Tibial nerve (tissue), 4 donors: ENCODE data around the gene GPR31. TPM values are rescaled to one million over a fixed set of nuclear protein-coding genes. Genes with fewer than 3 reads are reported as not detected.

Experiments used
- DNase-seq, 2 donors: peaks; one replicate each; pipeline ENCODE4 v3.0.0-alpha.2; 2019; ENCODE audit warnings: low spot score in 2 of 2
- H3K27ac ChIP-seq, 4 donors: fragments of 200-600 bp; sonication (generic) in 3 of 4; one replicate each; pipeline ENCODE4 v1.5.1; 2017 to 2019; ENCODE audit warnings: mild to moderate bottlenecking in 1 of 4
- H3K27me3 ChIP-seq, 2 donors: fragments of 200-600 bp; sonication (generic) in 1 of 2; one replicate each; pipeline versions ENCODE4 v1.5.1 to v1.6.0; 2017 to 2019
- H3K36me3 ChIP-seq, 3 donors: fragments of 200-600 bp; sonication (generic); one replicate each; pipeline ENCODE4 v1.5.1; 2018 to 2019
- H3K4me1 ChIP-seq, 4 donors: fragments of 200-600 bp; sonication (generic) in 3 of 4; one replicate each; pipeline ENCODE4 v1.5.1; 2017 to 2019
- H3K4me3 ChIP-seq, 4 donors: fragments of 200-600 bp; sonication (generic) in 3 of 4; one replicate each; pipeline ENCODE4 v1.5.1; 2017 to 2019; ENCODE audit warnings: mild to moderate bottlenecking in 1 of 4, moderate library complexity in 1 of 4
- H3K9me3 ChIP-seq, 4 donors: fragments of 200-600 bp; sonication (generic) in 3 of 4; one replicate each; pipeline ENCODE4 v1.5.1; 2017 to 2019
- CTCF ChIP-seq, 5 experiments: fragments of 200-600 bp in 3 of 5; fragments of 450-650 bp in 2 of 5; sonication (generic) in 3 of 5; IDR thresholded peaks; one replicate each; pipeline ENCODE4 v1.5.1; 2016 to 2019; ENCODE audit warnings: antibody characterized with exemption in 5 of 5, mild to moderate bottlenecking in 3 of 5, moderate library complexity in 2 of 5
- EP300 ChIP-seq, 2 donors: sonication (generic); formaldehyde crosslinking; IDR thresholded peaks; one replicate each; pipeline ENCODE4 v1.6.1; 2017; ENCODE audit warnings: antibody characterized with exemption in 2 of 2, mild to moderate bottlenecking in 1 of 2
- POLR2A ChIP-seq, 2 donors: fragments of 450-650 bp; IDR thresholded peaks; one replicate each; pipeline ENCODE4 v1.6.1; 2017; ENCODE audit warnings: antibody characterized with exemption in 2 of 2, mild to moderate bottlenecking in 2 of 2, moderate library complexity in 2 of 2
- WGBS, 2 donors: methylation state at CpG; one replicate each; pipeline ENCODE4 v1.1.5; 2018; 5-methylcytosine and 5-hydroxymethylcytosine counted together
- total RNA-seq, 4 donors: library from RNA; depleted of rRNA; stranded (reverse); fragments of >200 nt; gene quantifications; one replicate each; pipeline ENCODE4 v1.1.0, GENCODE V29; 2016

The GPR31 gene
- total RNA-seq, 4 donors from 2014 or later: not detected

DNA sequence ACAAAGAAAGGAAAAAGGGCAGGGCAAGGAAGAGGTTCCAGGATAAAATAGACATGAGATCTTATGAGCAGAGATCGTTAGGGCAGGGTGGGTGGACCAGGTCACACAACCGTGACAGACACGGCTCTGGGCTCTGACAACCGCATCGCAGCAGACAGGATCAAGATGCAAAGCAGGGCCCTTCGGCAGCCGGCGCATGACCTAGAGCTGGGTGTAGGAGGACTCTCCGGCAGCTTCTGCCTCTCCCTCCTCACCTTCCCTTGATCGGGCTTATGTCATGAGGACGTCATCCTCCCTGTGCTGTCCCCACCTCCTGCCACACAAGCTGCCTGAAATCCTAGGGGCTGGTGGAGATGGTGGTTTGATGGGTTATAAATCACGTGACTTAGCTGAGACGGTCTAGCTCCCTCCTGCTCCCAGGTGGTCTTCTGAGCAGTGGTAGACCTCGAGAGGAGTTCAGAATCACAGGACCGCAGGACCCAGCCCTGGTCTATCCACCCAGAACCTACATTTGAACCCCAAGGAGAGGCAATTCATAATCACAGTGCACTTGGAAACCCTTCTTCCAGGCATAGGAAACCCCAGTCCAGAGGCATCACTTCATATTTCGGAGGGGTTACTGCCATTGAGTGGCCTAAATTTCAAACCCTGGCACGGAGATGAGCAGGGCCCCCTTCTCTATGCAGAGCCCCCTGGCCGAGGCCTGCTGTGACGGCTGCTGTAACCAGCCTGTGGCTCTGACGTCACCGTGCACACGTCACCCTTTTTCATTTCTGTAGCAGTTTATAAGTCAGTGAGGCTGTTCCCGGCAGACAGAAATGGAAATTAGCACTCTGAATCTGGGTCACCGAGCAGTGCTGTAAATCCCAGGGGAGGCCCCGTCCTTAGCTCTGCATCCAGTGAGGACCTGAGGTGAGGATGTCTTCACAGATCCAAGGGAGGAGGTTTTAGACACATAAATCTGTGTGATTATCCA, 43.6 kb downstream of the GPR31 start:
- TF ChIP-seq CTCF (IDR thresholded peaks at IDR 0.05) (no peak), POLR2A (IDR thresholded peaks at IDR 0.05) (no peak), EP300 (IDR thresholded peaks at IDR 0.05) (no peak)
- Histone ChIP-seq H3K27ac (peak overlapping the region in 1 of 4 donors; percentile 72), H3K36me3 (no peaks in the 10 kb centered on the region), H3K9me3 (no peaks in the 10 kb centered on the region), H3K4me3 (no peak overlapping the region), H3K27me3 (peaks cover 0 to 10% of the 10 kb centered on the region in 2 donors), H3K4me1 (peaks cover 0 to 5% (median 0%) of the 10 kb centered on the region in 4 donors)
- 71 to 75% methylated on average over 24 to 25 of the region's 25 CpGs for WGBS, 2 donors
- DNase-seq: no peak

DNA sequence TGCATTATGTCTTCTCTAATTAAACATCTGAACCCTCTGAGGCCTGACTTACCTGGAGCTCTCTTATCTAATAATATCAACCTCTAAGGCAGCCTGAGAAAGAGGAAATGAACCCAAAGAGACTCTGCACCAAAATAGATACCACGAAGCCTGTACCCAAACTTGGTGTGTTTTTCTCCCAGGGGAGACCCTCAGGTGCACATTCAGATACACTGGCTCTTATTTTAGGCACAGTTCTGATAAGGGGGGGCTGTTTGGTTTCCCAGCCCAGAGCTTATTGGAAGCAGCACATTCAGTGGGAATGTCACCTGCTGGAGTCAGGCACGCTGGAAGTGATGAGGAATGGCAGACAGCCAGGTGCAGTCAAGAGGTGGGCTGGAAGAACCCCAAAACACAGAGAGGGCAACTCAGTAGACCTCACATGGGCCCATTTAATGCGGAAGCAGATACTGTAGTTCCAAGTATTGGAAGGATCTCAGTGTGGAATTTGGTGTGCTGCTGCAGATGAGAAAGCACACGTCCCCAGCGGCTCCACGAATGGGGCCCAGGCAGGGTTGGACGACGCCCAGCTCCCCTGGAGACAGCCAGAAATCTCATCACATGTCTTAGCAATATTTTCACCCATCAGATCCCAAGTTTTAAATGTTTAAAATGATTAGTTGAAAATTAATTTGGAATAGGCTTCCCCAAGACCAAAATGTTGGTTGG, 44.6 kb downstream of the GPR31 start:
- Histone ChIP-seq H3K27me3 (peaks cover 0 to 10% of the 10 kb centered on the region in 2 donors), H3K4me3 (no peak overlapping the region), H3K9me3 (no peaks in the 10 kb centered on the region), H3K36me3 (no peaks in the 10 kb centered on the region), H3K4me1 (peaks cover 0 to 5% (median 0%) of the 10 kb centered on the region in 4 donors), H3K27ac (peak overlapping the region in 1 of 4 donors; percentile 72)
- 64 to 72% methylated on average over 8 of the region's 8 CpGs for WGBS, 2 donors
- DNase-seq: no peak
- no peak for TF ChIP-seq EP300 (IDR thresholded peaks at IDR 0.05)
- no peak for TF ChIP-seq CTCF (IDR thresholded peaks at IDR 0.05)
- TF ChIP-seq POLR2A (IDR thresholded peaks at IDR 0.05): no peak

DNA sequence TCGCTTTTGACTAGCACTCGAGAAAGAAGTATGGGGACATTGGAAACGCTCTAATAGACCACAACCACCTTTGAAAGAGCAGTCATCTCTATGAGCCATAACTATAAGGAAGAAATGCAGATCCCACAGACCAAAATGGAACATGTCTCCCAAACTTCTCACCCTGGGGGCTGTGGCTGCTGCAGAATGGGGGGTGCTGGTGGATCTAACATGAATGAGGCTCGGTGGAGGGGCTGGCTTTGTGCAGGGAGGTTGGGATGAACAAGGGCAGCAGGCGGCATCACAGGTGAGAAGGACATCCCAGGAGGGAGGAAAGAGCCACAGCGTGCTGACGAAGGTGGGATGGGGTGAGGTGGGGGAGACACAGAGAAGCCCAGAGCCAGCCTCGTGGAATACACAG, 45.4 kb downstream of the GPR31 start:
- H3K4me3 ChIP-seq: no peak overlapping the region
- no peak for TF ChIP-seq CTCF (IDR thresholded peaks at IDR 0.05)
- TF ChIP-seq POLR2A (IDR thresholded peaks at IDR 0.05): no peak
- no peak for TF ChIP-seq EP300 (IDR thresholded peaks at IDR 0.05)
- H3K27ac ChIP-seq: peak overlapping the region in 1 of 4 donors; percentile 61
- H3K9me3 ChIP-seq: no peaks in the 10 kb centered on the region
- H3K36me3 ChIP-seq: no peaks in the 10 kb centered on the region
- peaks cover 0 to 10% of the 10 kb centered on the region in 2 donors for H3K27me3 ChIP-seq
- peaks cover 0 to 5% (median 0%) of the 10 kb centered on the region in 4 donors for H3K4me1 ChIP-seq
- WGBS, 2 donors: 88 to 91% methylated on average over 8 of the region's 8 CpGs
- DNase-seq: no peak

DNA sequence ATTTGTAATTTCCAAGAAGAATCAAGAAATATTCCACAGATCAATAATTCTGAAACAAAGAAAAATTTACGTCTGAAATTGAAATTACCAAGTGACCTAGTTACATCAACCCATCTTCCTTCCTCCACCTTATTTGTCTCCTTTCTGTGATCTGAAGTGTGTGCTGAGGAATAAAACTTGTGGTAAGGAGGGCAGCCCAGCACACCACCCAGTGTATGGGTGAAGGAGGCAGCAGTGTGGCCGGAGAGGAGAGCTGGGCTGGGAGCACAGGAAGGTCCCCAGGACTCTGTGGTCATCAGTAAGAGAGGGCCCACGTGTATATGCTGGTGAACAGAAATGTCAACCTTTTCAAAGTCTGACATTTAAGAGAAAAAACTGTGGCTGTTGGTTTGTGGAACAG, 46.2 kb downstream of the GPR31 start:
- H3K27ac ChIP-seq: peak overlapping the region in 1 of 4 donors; percentile 55
- H3K9me3 ChIP-seq: no peaks in the 10 kb centered on the region
- peak overlapping the region in 1 of 4 donors; percentile 5 for H3K4me3 ChIP-seq
- DNase-seq: no peak
- no peak for TF ChIP-seq EP300 (IDR thresholded peaks at IDR 0.05)
- WGBS, 2 donors: 56 to 69% methylated on average over 3 of the region's 3 CpGs
- peaks cover 0 to 5% (median 0%) of the 10 kb centered on the region in 4 donors for H3K4me1 ChIP-seq
- no peaks in the 10 kb centered on the region for H3K36me3 ChIP-seq
- peaks cover 0 to 7% of the 10 kb centered on the region in 2 donors for H3K27me3 ChIP-seq

DNA sequence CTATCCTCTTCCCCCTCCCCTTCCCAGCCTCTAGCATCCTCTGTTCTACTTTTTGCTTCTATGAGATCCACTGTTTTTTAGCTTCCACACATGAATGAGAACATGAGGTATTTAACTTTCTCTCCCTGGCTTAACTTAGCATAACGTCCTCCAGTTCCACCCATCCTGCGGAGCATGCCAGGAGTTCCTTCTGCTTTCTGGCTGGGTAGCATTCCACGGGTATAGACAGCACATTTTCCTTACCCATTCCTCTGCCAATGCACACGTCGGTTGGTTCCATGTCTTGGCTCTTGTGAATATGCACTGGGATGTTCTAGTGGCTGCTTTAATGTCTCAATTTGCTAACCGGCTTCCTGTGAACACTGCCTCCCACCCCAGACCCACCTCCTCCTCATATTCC, 48.1 kb downstream of the GPR31 start:
- TF ChIP-seq EP300 (IDR thresholded peaks at IDR 0.05) (no peak), CTCF (IDR thresholded peaks at IDR 0.05) (no peak), POLR2A (IDR thresholded peaks at IDR 0.05) (no peak)
- no peak for DNase-seq
- Histone ChIP-seq H3K4me1 (no peaks in the 10 kb centered on the region), H3K4me3 (no peak overlapping the region), H3K27me3 (no peaks in the 10 kb centered on the region), H3K9me3 (no peaks in the 10 kb centered on the region), H3K36me3 (no peaks in the 10 kb centered on the region), H3K27ac (no peak overlapping the region)
- 58 to 60% methylated on average over 6 of the region's 6 CpGs for WGBS, 2 donors
